Measurements from ENCODE around the gene ALDH1L2.

The ALDH1L2 gene

GRCh38 chr12:105083031-105083430 lies 1.2 kb downstream of the ALDH1L2 start:
- no peak for DNase-seq

DNA sequence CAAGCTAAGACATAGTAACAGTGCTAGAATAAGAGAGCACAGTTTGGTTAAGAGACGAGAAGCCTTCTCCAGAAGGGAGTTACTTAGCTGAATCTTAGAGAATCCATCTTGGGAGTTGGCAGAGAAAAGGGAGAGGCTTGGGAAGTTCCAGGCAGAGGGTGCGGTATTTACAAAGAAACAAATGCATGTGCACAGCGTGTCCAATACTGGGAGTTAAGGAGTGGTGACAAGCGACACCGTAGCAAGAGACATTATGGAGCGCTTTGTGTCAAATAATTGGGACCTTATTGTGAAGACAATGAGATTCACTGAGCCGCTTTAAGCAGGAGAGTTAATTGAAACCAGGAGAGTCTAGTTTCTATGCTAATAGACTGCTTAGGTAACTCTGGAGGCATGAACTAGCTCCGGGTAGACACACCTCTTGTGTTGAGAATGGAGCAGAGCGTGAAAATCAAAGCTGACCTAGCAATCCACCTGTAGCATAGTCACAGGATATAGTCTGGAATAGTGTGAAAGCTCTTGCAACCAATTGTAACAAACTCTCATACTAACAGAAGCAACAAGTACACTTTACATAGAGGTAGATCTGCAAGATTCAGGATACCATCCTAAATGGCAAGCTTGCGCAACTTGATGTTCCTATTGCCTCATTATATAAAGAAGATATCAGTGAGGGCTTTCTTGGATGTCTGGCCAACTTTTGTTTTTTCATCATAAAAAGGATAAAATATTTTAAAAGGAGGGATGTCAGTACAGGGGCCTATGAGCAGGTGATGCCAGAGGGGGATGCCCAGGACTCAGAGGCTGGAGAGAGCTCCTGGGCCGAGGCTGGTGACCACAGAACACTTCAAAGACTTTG lies 5.3 kb downstream of the ALDH1L2 start:
- no peak for DNase-seq

GRCh38 chr12:105077435-105077834 lies 6.8 kb downstream of the ALDH1L2 start:
- DNase-seq: no peak

- DNase-seq: no peak
These were observed 7.3 kb downstream of the ALDH1L2 start for GRCh38 chr12:105076913-105077312.

DNA sequence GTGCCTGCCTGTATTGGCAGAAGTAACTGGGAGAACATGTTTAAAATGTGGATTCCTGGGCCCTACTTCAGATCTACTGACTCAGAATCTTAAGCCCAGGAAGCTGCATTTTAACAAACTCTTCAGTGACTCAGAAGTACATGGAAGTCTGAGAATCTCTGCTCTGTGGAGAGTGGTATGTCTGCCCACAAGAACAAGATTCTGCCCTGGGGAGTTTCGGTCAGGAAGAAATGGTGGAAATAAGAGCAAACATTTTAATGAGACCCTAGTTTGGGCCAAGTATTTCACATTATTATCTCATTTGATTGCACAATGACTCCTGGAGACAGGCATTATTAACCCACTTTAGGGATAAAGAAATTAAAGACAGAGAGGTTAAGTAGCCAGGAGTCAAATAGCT lies 8.2 kb downstream of the ALDH1L2 start:
- no peak for DNase-seq

DNA sequence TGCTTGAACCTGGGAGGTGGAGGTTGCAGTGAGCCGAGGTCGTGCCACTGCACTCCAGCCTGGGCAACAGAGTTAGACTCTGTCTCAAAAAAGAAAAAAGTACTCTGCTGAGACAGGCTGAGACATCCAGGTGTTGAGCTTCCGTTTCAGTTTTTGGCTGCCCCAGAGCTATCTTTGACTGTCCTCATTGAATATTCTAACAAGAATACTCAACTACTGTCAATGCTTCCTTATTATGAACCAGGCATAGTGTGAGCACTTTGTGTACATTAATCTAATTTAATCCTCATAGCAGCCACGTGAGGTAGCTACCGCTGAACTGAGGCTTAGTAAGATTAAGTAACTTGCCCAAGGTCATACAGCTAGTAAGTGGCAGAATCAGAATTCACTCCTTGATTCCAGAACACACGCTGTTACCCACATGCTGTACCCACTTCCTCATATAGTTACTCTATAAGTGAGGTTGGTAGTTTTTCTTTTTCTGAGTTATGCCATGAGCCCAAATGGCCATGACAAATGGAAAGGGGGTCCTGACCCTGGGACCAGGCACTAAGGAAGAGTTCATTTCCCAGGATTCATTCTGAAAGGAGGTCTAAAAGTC lies 11.3 kb downstream of the ALDH1L2 start:
- no peak for DNase-seq

GRCh38 chr12:105071981-105072380 lies 12.3 kb downstream of the ALDH1L2 start:
- DNase-seq: no peak

- no peak for DNase-seq
These were observed 14.1 kb downstream of the ALDH1L2 start for GRCh38 chr12:105069936-105070702.

- DNase-seq: no peak
These were observed 16.7 kb downstream of the ALDH1L2 start for GRCh38 chr12:105067511-105068031.

DNA sequence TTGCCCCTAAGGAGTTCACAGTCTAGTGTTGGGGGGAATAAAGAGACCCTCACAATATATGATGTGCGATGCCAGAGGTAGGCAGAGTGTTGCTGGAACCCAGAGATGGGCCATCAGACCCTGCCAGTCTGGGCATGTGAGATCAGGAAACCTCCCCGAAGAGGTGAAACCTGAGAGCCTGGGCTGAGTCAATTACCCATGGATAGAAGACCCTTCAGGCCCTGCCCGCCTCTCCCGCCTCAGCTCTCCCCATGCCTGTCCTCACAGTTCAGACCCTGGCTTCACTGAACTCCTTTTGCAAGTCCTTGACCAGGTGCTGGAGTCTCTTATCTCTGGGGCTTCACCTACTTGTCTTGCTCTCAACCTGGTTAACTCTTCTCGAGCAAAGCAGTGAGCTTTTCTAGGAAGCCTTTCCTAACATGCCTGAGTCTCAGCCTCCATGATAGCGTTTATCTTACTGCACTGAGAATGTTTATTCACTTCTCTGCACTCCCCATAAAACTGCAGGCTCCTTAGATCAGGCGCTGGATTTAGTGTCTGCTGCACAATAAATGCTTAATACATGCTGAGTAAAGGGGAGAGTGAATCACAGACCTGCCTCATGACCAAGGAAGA lies 19.6 kb downstream of the ALDH1L2 start:
- DNase-seq: no peak

DNA sequence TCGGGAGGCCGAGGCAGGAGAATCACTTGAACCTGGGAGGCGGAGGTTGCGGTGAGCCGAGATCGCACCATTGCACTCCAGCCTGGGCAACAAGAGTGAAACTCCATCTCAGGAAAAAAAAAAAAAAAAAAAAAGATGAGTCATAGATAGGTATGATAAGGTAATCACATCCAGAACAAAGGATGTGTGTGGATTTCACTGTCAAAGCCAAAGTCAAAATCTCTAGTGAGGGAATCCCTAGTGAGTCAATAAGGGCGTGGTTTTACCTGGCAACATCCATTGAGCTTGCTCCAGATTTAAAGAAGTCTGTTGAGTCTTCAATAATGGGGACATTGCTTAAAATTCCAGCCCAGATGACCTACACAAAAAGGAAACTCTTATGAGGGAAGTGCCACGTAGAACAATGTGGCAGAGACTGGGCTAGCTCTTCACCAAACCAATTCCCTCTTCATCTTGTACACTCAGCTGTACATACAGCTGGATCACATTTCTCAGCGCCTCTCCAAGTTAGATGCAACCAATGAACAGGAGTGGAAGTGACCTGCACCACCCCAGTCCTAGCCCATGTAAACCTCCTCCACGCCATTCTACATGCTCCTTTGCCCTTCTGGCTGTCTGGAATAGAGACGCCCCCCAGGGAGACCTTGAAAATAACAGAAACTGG lies 23.4 kb downstream of the ALDH1L2 start:
- DNase-seq: no peak

DNA sequence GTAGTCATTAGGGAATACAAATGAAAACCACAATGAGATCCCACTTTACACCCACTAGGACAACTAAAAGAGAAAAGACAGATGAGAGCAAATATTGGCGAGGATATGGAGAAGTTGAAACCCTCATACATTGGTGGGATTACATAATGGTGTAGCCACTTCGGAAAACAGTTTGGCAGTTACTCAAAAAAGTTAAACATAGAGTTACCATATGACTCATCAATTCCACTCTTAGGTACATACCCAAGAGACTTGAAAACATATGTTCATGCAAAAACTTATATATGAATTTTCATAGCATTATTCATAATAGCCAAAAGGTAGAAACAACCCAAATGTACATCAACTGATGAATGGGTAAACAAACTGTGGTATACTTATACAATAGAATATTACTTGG lies 27.1 kb downstream of the ALDH1L2 start:
- DNase-seq: no peak

DNA sequence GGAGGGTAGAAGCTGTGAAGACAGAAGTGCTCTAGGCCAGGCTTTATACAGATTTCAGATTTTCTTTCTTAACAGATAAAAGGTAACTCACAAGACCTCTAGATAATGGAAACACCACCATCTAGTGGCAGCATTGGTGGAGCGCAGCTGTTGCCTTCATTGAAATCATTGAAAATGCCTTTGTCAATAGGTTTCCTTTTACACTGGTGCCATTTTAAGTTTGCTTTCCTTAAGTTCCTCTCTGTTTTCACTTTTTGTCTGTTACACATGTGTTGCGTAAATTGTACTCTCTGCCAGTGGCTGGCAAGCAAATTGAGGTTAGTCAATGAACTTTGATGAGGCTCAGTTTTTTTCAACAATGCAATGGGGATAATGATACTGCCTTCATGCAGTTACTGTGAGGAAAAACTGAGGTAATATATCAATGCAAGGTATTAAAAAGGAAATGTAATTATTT lies 31.1 kb downstream of the ALDH1L2 start:
- DNase-seq: peak; percentile 83 to 87

GRCh38 chr12:105051981-105052380 lies 32.3 kb downstream of the ALDH1L2 start:
- no peak for DNase-seq

DNA sequence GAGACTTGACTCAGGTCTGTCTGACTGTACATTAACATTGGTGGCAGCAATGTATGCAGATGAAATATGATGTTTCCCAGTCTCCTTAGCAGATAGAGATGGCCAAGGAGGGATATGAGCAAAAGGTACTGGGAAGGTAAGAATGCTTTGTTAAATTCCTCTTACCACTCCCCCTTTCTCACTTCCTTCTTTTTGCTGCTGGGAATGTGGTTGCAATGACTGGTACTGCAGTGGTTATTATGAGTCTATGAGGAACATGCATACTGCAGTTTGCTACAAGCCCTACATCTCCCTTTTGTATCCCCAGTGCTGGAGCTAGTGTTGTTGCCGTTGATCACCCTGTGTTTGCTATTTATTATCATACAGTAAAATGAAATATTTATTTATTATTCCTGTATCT lies 35.9 kb downstream of the ALDH1L2 start:
- no peak for DNase-seq

DNA sequence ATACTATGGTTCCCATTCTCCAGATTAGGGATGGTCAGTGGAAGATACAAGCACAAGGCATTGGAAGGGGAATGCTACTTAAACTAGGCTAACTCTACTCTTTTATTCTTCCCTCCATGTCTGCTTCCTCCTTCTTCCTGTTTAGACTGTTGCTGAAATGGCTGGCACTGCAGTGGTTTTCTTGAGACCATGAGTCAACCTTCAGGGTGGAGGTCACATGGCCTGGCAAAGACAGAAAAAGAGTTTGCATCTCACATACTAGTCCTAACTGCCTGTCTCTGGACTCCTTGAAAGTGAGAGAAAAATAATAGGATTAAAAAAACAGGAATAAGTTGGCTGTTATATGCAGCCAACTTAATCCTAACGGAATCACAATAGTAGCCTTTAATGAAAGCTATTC lies 37.0 kb downstream of the ALDH1L2 start:
- DNase-seq: no peak

DNA sequence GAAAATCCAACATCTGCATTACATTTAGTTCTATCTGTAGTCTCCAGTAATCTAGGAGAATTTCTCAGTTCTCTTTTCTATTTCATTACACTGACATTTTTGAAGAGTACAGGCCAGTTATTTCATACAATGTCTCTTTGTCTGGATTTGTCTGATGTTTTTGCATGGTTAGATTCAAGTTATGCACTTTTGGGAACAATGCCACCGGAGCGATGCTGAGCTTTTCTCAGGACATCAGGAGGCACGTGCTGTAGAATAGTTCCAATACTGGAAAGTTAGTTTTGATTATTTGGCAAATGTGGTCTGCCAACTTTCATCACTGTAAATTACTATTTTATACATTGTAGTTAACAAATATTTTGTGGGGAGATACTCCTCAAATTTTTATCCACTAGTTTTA lies 43.1 kb downstream of the ALDH1L2 start:
- DNase-seq: no peak

DNA sequence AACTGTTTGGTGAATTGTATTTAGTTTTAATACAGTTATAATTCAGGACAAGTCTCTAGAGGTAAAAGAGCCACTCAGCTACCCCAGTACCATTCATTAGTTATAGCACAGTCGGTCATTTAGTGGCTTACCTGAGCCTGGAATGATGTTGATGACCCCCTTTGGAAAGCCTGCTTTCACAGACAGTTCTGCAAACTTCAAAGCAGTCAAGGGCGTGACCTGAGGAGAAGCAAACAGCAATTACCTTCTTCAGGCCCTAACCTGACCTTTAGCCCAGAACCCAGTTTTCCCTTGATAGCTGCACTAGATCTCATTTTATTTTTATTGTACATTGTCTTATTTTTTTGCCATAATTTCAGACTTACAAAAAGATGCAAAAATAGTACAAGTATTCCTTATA lies 43.8 kb downstream of the ALDH1L2 start:
- DNase-seq: no peak

DNA sequence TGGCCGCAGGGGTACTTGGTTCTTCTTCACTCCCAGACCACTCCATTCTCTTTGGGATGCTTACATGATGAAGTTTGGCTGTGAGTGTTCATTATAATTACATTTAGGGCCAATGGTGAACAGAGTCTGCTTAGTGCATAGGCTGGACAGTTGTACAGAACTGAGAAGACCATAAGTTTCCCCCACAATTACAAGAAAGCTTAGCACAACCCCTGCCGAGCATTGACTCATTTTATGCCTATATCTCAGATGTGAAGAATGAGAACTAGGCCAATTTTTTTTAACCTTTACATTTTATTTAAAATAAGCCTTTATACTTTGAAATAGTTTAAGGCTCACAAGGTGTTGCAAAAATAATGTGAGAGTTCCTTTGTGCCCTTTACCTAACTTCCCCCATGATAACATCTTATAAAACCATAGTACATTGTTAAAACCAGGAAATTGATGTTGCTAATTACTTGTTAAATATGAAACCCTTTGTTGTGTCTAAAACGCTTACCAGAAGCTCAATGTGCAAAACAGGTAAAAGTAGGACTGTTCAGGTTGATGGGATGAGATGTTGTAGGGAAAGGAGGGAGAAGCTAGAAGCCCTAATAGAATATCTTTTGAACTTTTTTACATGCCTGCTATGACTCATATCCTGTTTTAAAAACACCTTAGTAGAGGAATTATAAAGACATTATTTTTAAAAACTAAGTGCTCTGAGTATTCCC lies 47.2 kb downstream of the ALDH1L2 start:
- no peak for DNase-seq

DNA sequence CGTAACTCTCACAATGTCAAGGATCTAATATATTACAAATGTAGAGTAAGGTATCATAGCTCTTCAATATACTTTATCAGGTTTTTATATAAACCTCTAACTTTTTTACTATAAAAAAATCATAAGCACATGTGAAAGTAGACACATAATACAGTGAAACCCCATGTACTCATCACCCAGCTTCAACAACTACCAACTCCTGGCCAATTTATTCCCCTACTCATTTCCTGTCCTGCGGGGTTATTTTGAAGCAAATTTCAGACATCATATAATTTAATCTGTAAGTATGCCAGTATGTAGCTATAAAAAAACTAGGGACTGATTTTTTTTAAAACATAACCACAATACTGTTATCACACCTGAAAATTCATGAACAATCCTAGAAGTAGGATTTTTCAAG lies 50.4 kb downstream of the ALDH1L2 start:
- DNase-seq: no peak

DNA sequence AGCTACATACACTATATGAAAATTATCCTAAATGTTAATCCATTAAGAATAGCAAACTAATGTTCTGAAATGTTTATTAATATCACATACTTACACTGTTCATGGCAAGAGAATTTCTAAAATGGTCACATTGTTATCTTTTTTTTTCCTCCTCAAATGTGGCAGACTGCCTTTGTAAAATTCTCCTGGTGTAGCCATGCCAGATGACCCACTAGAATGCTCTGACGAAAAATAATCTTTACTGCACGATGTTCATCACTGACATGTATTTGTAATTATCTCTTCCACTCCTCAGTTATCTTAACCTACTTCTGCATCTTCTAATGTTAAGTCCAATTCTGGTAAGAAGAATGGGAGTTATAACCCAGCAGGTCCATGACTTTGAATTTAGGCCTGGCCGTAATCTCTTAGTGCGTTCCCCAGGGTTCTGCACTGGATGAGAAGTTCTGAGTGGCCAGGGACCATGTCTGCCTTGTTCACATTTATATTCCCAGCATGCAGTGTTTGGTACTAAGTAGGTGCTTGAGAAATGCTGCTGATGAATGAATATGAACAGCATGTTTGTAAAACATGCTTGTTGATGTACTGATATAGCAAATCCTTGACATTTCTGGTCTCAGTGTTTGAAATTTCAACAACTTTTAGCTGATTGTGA lies 51.4 kb downstream of the ALDH1L2 start:
- DNase-seq: no peak

All from activated T-cell treated with anti-CD3 and anti-CD28 coated beads, Interleukin-2, amount 50 U/mL, for 48 hours (primary cell).